Endothelial cell (in vitro differentiated cells): ENCODE results near the gene FOXJ2. TPM values are rescaled to one million over a fixed set of nuclear protein-coding genes. Genes with fewer than 3 reads are reported as not detected.
"Not testable (repeated sequence)": the region's sequence is repeated elsewhere in the genome, so short reads cannot be mapped to it uniquely, and the experiment has no call there.

Experiments
- DNase-seq: peaks from one replicate; pipeline ENCODE4 v3.0.0; 2021; ENCODE audit warnings: low spot score
- H3K27ac Mint-ChIP-seq: one replicate; pipeline ENCODE4 v1.8.0; 2021; ENCODE audit warnings: mixed read lengths, inconsistent platforms; ENCODE audit not compliant: unreplicated experiment
- H3K27me3 Mint-ChIP-seq: one replicate; pipeline ENCODE4 v1.8.0; 2021; ENCODE audit warnings: mild to moderate bottlenecking, moderate library complexity, mixed read lengths, inconsistent platforms; ENCODE audit not compliant: unreplicated experiment
- H3K36me3 Mint-ChIP-seq: one replicate; pipeline ENCODE4 v1.8.0; 2021; ENCODE audit warnings: mild to moderate bottlenecking, low read depth, mixed read lengths, inconsistent platforms; ENCODE audit not compliant: unreplicated experiment
- H3K4me1 Mint-ChIP-seq: one replicate; pipeline ENCODE4 v1.8.0; 2021; ENCODE audit warnings: mild to moderate bottlenecking, mixed read lengths, inconsistent platforms; ENCODE audit not compliant: unreplicated experiment
- H3K4me3 Mint-ChIP-seq: one replicate; pipeline ENCODE4 v1.8.0; 2021; ENCODE audit warnings: mild to moderate bottlenecking, mixed read lengths, inconsistent platforms; ENCODE audit not compliant: unreplicated experiment
- H3K9me3 Mint-ChIP-seq: one replicate; pipeline ENCODE4 v1.8.0; 2021; ENCODE audit warnings: mixed read lengths, inconsistent platforms; ENCODE audit not compliant: unreplicated experiment
- CTCF ChIP-seq: fragments of 200-600 bp; sonication (generic); IDR thresholded peaks from one replicate; pipeline ENCODE4 v1.5.0; 2021; ENCODE audit warnings: antibody characterized with exemption; ENCODE audit not compliant: unreplicated experiment
- total RNA-seq: library from RNA; stranded (reverse); fragmentation: NEBNext Ultra II Directional; extraction: Animal tissue kit (Norgen Biotek cat#: 25700); gene quantifications from one replicate; pipeline ENCODE4 v1.2.1, GENCODE V29; 2021; ENCODE audit not compliant: unreplicated experiment

Gene FOXJ2
- total RNA-seq, 1 donor from 2014 or later = 42.7 TPM

- Mint-ChIP-seq H3K4me1 (peaks cover 26% of the 10 kb centered on the region), H3K36me3 (peaks cover 4% of the 10 kb centered on the region), H3K9me3 (no peaks in the 10 kb centered on the region), H3K27me3 (peaks cover 7% of the 10 kb centered on the region), H3K27ac (peak overlapping the region; percentile 100), H3K4me3 (peak overlapping the region; percentile 99)
- peak; percentile 91 for DNase-seq
- no peak for TF ChIP-seq CTCF
These were observed 6.1 kb upstream of the FOXJ2 start for GRCh38 chr12:8026291-8026900.

GRCh38 chr12:8027856-8028255, 4.7 kb upstream of the FOXJ2 start:
- H3K27ac Mint-ChIP-seq = peak overlapping the region; percentile 100
- peaks cover 7% of the 10 kb centered on the region for H3K27me3 Mint-ChIP-seq
- no peak for DNase-seq
- H3K36me3 Mint-ChIP-seq = peaks cover 9% of the 10 kb centered on the region
- peaks cover 31% of the 10 kb centered on the region for H3K4me1 Mint-ChIP-seq
- no peaks in the 10 kb centered on the region for H3K9me3 Mint-ChIP-seq
- no peak for TF ChIP-seq CTCF
- peak overlapping the region; percentile 76 for H3K4me3 Mint-ChIP-seq

GRCh38 chr12:8028267-8028666, 4.2 kb upstream of the FOXJ2 start:
- no peak overlapping the region for H3K4me3 Mint-ChIP-seq

DNA sequence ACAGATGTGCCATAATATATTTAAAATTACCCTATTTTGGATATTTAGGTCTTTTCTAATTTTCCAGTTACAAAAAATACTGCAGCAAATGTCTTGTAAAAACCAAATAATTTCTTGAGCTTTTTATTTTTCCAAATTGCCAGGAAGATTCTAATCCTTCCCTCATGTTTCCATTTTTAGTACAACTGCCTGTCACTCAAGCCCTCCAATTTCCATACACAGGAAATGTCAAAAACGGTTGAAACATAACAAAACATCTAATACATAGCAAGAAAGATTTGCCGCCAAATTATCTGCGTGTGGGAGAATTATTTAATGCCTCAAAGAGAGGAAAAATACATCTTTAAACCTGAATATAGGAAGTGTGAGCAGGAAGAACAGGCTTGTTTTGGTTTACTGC, 2.3 kb upstream of the FOXJ2 start:
- H3K27me3 Mint-ChIP-seq = peaks cover 10% of the 10 kb centered on the region
- no peak overlapping the region for H3K27ac Mint-ChIP-seq
- peaks cover 43% of the 10 kb centered on the region for H3K4me1 Mint-ChIP-seq
- H3K4me3 Mint-ChIP-seq = peak overlapping the region; percentile 14
- no peaks in the 10 kb centered on the region for H3K9me3 Mint-ChIP-seq
- no peak for DNase-seq
- peaks cover 9% of the 10 kb centered on the region for H3K36me3 Mint-ChIP-seq
- no peak for TF ChIP-seq CTCF

More at GRCh38 chr12:8028267-8028666, 4.2 kb upstream of the FOXJ2 start:
- Mint-ChIP-seq H3K27ac (no peak overlapping the region), H3K4me1 (peaks cover 31% of the 10 kb centered on the region), H3K36me3 (peaks cover 9% of the 10 kb centered on the region), H3K9me3 (no peaks in the 10 kb centered on the region), H3K27me3 (peaks cover 7% of the 10 kb centered on the region)
- no peak for DNase-seq
- no peak for TF ChIP-seq CTCF

DNA sequence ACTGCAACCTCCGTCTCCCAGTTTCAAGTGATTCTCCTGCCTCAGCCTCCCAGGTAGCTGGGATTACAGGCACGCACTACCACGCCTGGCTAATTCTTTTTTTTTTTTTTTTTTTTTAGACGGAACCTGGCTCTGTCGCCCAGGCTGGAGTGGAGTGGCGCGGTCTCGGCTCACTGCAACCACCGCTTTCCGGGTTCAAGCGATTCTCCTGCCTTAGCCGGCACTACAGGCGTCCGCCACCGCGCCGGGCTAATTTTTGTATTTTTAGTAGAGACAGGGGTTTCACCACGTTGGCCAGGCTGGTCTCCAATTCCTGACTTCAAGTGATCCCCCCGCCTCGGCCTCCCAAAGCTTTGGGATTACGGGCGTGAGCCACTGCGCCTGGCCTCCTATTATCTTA, 1.5 kb upstream of the FOXJ2 start:
- DNase-seq, H3K36me3 Mint-ChIP-seq, H3K9me3 Mint-ChIP-seq, H3K27me3 Mint-ChIP-seq, H3K27ac Mint-ChIP-seq, H3K4me3 Mint-ChIP-seq: not testable (repeated sequence)
- H3K4me1 Mint-ChIP-seq = peaks cover 50% of the 10 kb centered on the region
